SK-N-SH (cell line): ENCODE measurements around the gene MAP3K1. TPM values are rescaled to one million over a fixed set of nuclear protein-coding genes. Genes with fewer than 3 reads are reported as not detected.
"Not testable (repeated sequence)": the region's sequence is repeated elsewhere in the genome, so short reads cannot be mapped to it uniquely, and the experiment has no call there.

Experiments used
- CTCF ChIA-PET: fragments of 300-600, 350-600 bp; formaldehyde crosslinking; extraction: SDS; loops from one replicate; lab custom pipeline; 2021; lab: Yijun Ruan, JAX
- POLR2A ChIA-PET: fragments of 350-600 bp; sonication (Branson Sonifier 250); formaldehyde crosslinking; extraction: SDS; loops from one replicate; lab custom pipeline; 2020; ENCODE audit warnings: antibody characterized with exemption, inconsistent platforms; lab: Yijun Ruan, JAX
- DNase-seq: peaks from one replicate; pipeline ENCODE4 v3.0.0; 2012
- H2AFZ ChIP-seq: fragments of 200-600 bp; sonication (generic); 2 replicates; pipeline ENCODE4 v1.8.1; 2016; ENCODE audit warnings: antibody characterized with exemption, mild to moderate bottlenecking, low read depth
- H3F3A ChIP-seq: fragments of 200-600 bp; sonication (generic); replicated peaks from 2 replicates; pipeline ENCODE3; 2016; ENCODE audit warnings: antibody characterized with exemption, mild to moderate bottlenecking; ENCODE audit not compliant: insufficient read depth
- H3K27ac ChIP-seq, 2 experiments: fragments of 200-500 bp in 1 of 2; fragments of 200-600 bp in 1 of 2; sonication (Bioruptor generic) in 1 of 2; sonication (generic), shearing (Covaris generic) in 1 of 2; 2 replicates each; pipeline versions ENCODE4 v1.5.1 to v1.6.1; 2014 to 2016; ENCODE audit warnings: low read depth in 2 of 2, inconsistent platforms in 1 of 2, low read length in 1 of 2, mild to moderate bottlenecking in 1 of 2, mixed read lengths in 1 of 2
- H3K27me3 ChIP-seq: fragments of 200-600 bp; sonication (generic), shearing (Covaris generic); 2 replicates; pipeline ENCODE4 v1.6.1; 2016; ENCODE audit warnings: mixed run types; ENCODE audit not compliant: insufficient read depth
- H3K36me3 ChIP-seq, 2 experiments: fragments of 200-500 bp in 1 of 2; fragments of 200-600 bp in 1 of 2; sonication (Bioruptor generic) in 1 of 2; sonication (generic) in 1 of 2; replicated peaks in 1 of 2; 2 replicates each; pipeline versions ENCODE3 to v1.5.1; 2014 to 2016; ENCODE audit warnings: low read length in 1 of 2, mild to moderate bottlenecking in 1 of 2; ENCODE audit not compliant: insufficient read depth in 2 of 2, control insufficient read depth in 1 of 2
- H3K4me1 ChIP-seq, 2 experiments: fragments of 200-500 bp in 1 of 2; fragments of 200-600 bp in 1 of 2; sonication (Bioruptor generic) in 1 of 2; sonication (generic), shearing (Covaris generic) in 1 of 2; 2 replicates each; pipeline versions ENCODE4 v1.5.1 to v1.6.1; 2014 to 2016; ENCODE audit warnings: low read depth in 1 of 2, low read length in 1 of 2, mixed run types in 1 of 2; ENCODE audit not compliant: insufficient read depth in 2 of 2, control insufficient read depth in 1 of 2
- H3K4me2 ChIP-seq: fragments of 200-600 bp; sonication (generic), shearing (Covaris generic); 2 replicates; pipeline ENCODE4 v1.6.1; 2017; ENCODE audit warnings: mixed run types
- H3K4me3 ChIP-seq, 2 experiments: fragments of 200-500 bp in 1 of 2; fragments of 200-600 bp in 1 of 2; sonication (Bioruptor generic) in 1 of 2; sonication (generic), shearing (Covaris generic) in 1 of 2; 2 replicates each; pipeline versions ENCODE4 v1.5.1 to v1.8.1; 2014 to 2016; ENCODE audit warnings: low read depth in 2 of 2, inconsistent platforms in 1 of 2, low read length in 1 of 2, mild to moderate bottlenecking in 1 of 2, mixed read lengths in 1 of 2, moderate library complexity in 1 of 2
- H3K79me2 ChIP-seq: fragments of 200-600 bp; sonication (generic); 2 replicates; pipeline ENCODE4 v1.8.1; 2017; ENCODE audit warnings: mild to moderate bottlenecking; ENCODE audit not compliant: insufficient read depth
- H3K9ac ChIP-seq: fragments of 200-600 bp; sonication (generic); 2 replicates; pipeline ENCODE4 v1.6.1; 2017; ENCODE audit warnings: mixed run types
- H3K9me2 ChIP-seq: fragments of 200-600 bp; sonication (generic); 2 replicates; pipeline ENCODE4 v1.6.1; 2017; ENCODE audit warnings: mixed run types
- H3K9me3 ChIP-seq: fragments of 200-600 bp; sonication (generic); 2 replicates; pipeline ENCODE4 v1.6.1; 2017; ENCODE audit warnings: mixed run types, mild to moderate bottlenecking, moderate library complexity
- H4K20me1 ChIP-seq: fragments of 200-600 bp; sonication (generic); 2 replicates; pipeline ENCODE4 v1.6.1; 2017; ENCODE audit warnings: mild to moderate bottlenecking, mixed run types; ENCODE audit not compliant: insufficient read depth
- CHD2 ChIP-seq: fragments of 150-350 bp; IDR thresholded peaks from 2 replicates; pipeline ENCODE4 v1.6.1; 2018; ENCODE audit warnings: low read length; ENCODE audit not compliant: partially characterized antibody
- ELF1 ChIP-seq: IDR thresholded peaks from 2 replicates; pipeline ENCODE4 v1.4.0; 2012
- EP300 ChIP-seq, 2 experiments: IDR thresholded peaks; 2 replicates each; pipeline versions ENCODE4 v1.4.0 to v1.6.1; 2012; ENCODE audit warnings: borderline replicate concordance in 1 of 2, low read depth in 1 of 2, low read length in 1 of 2
- FOXJ3 ChIP-seq: sonication (generic); formaldehyde crosslinking; IDR thresholded peaks from 2 replicates; pipeline ENCODE4 v1.5.1; 2020; ENCODE audit warnings: mild to moderate bottlenecking, missing genetic modification reagents
- FOXM1 ChIP-seq: IDR thresholded peaks from 2 replicates; pipeline ENCODE4 v1.4.0; 2012; ENCODE audit warnings: low read depth, mild to moderate bottlenecking
- GATA2 ChIP-seq: sonication (generic); formaldehyde crosslinking; IDR thresholded peaks from 2 replicates; pipeline ENCODE4 v1.5.0; 2020; ENCODE audit warnings: mild to moderate bottlenecking, missing genetic modification reagents
- RCOR1 ChIP-seq: fragments of 150-350 bp; IDR thresholded peaks from 2 replicates; pipeline ENCODE4 v1.6.1; 2017; ENCODE audit warnings: antibody characterized with exemption, low read length
- RFX5 ChIP-seq: IDR thresholded peaks from 2 replicates; pipeline ENCODE4 v1.6.1; 2012; ENCODE audit warnings: mild to moderate bottlenecking, improper control_type of control experiment, low read length
- SMC3 ChIP-seq: IDR thresholded peaks from 2 replicates; pipeline ENCODE4 v1.6.1; 2012; ENCODE audit warnings: low read depth, low read length, improper control_type of control experiment
- TCF12 ChIP-seq: IDR thresholded peaks from 2 replicates; pipeline ENCODE4 v1.4.0; 2012
- TEAD4 ChIP-seq: IDR thresholded peaks from 2 replicates; pipeline ENCODE4 v1.4.0; 2012; ENCODE audit warnings: mild to moderate bottlenecking, borderline replicate concordance; ENCODE audit not compliant: insufficient read depth
- WGBS: methylation state at CpG from one replicate; pipeline ENCODE4 v1.1.6; 2017; ENCODE audit warnings: low lambda C conversion rate; 5-methylcytosine and 5-hydroxymethylcytosine counted together
- polyA plus RNA-seq, 3 experiments: library from polyadenylated mRNA; depleted of rRNA; stranded (reverse); fragments of >200 nt; gene quantifications; 2 replicates each; pipeline ENCODE4 v1.2.3, GENCODE V29; 2012
- TF ChIP-seq, protein P1 (sequence below): IDR thresholded peaks from 2 replicates; pipeline ENCODE4; 2012

The MAP3K1 gene
- polyA plus RNA-seq, 1 of the 3 experiments (the other 2 are of a cell fraction): 2.2 TPM

DNA sequence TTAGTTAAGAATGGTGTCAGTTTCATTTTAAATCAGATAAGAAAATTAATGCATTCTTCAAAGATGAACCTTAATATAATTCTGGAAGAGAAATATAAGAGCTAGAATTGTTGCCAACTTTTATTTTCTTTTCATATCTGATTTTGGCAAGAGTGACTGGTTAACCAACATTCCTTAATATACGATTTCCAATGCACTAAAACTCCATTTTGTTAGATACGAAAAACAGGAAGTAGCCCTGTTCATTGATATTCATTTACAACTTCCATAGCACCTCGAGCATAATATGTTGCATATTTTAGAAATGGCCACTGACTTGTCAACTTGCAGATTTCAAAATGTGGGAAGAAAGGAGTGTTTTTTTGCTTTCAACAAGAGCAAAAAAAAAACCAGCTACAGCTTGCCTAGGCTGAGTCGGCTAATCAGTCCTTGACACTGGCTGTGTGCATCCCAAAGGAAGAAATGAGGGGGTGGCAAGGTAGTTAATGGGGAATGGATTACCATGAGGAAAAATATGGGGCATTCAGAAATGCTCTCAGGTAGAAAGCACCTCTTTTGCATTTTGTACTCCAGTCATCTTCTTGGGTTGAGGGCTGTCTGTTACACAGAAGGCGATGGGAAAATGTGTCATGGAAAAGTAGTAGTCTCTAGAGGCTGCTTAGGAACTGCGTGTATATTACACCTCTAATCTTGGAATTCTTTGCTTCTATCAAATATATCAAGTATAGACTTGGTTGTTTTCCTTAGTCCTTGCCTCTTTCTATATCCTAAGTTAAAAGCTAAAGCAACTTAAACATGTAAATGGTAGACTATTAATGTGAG is 3.9 kb downstream of the MAP3K1 start (continued):
- TF ChIP-seq TEAD4 (peak; percentile 29; the same call in 1 of the 2 replicates), RFX5 (no peak), FOXJ3 (CRISPR knock-in tag) (no peak), SMC3 (no peak)

DNA sequence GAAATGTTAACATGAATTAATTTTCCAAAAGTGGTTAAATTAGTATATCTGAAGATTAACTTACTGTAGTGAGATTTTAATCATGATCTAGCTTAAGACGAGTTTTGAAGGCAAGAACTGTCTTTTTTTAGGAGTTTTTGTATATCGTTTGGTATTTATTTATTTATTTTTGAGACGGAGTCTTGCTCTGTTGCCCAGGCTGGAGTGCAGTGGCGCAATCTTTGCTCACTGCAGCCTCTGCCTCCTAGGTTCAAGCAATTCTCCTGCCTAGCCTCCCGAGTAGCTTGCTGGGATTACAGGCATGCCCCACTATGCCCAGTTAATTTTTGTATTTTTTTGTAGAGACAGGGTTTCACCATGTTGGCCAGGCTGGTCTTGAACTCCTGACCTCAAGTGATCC is 6.5 kb downstream of the MAP3K1 start:
- 96% methylated on average over 5 of the region's 5 CpGs for WGBS
- CTCF ChIA-PET: interaction anchor here (1.3 to 4.8 kb wide), 2 partner anchors 16 to 552 kb away, joined by 3 to 27 read pairs; no protein-coding TSS in a partner anchor

DNA sequence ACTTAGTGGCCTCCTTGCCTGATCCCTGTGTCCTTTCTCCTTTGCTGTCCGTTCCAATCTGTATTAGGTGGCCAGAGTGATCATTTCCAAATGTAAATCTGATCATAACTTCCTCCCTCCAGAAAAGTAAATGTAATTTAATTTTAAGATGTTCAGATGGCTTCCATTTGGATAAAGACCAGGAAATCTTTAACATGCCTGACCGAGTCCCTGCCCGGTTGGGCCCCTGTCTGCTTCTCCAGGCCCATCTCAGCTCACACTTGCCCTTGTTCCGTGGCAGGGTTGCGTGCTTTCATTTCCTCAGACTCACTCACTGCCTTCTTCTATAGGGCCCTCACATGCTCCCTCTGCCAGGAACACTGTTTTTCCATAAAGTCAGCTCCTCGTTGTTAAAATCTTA is 7.6 kb downstream of the MAP3K1 start:
- H3K9me2 ChIP-seq: no peaks in the 10 kb centered on the region
- CTCF ChIA-PET: interaction anchor here (0.6 to 1.5 kb wide), 5 partner anchors 15 to 551 kb away, joined by 3 to 7 read pairs (median 3); no protein-coding TSS in a partner anchor

More for the DNA sequence above, 6.5 kb downstream of the MAP3K1 start:
- H3K9ac ChIP-seq, H3K4me2 ChIP-seq, H3K9me2 ChIP-seq, H2AFZ ChIP-seq, H3K4me3 ChIP-seq, DNase-seq, POLR2A ChIA-PET, H3K9me3 ChIP-seq, H3K27me3 ChIP-seq: not testable (repeated sequence)
- Histone ChIP-seq H3K4me1 (peaks cover 6 to 43% of the 10 kb centered on the region in 2 experiments; a peak in 3 of 4 replicates), H3K79me2 (peaks cover 99% of the 10 kb centered on the region), H3K36me3 (peaks cover 0 to 11% of the 10 kb centered on the region in 2 experiments), H3F3A (peaks cover 16% of the 10 kb centered on the region), H4K20me1 (peaks cover 40% of the 10 kb centered on the region), H3K27ac (peak overlapping the region in 1 of 2 experiments; percentile 96; a peak in 1 of 4 replicates)

More for the DNA sequence above, 7.6 kb downstream of the MAP3K1 start:
- Histone ChIP-seq H3K9ac (no peak overlapping the region), H3K36me3 (peaks cover 0 to 11% of the 10 kb centered on the region in 2 experiments), H3K9me3 (no peaks in the 10 kb centered on the region), H3K4me1 (peaks cover 6 to 51% of the 10 kb centered on the region in 2 experiments; a peak in 3 of 4 replicates), H3K79me2 (peaks cover 99% of the 10 kb centered on the region), H3K27ac (peak overlapping the region in 1 of 2 experiments; percentile 87; a peak in 2 of 4 replicates), H3K4me2 (no peak overlapping the region), H3K27me3 (no peaks in the 10 kb centered on the region), H3K4me3 (peak overlapping the region in 1 of 2 experiments; percentile 3; a peak in 1 of 4 replicates), H2AFZ (no peak overlapping the region), H4K20me1 (peaks cover 52% of the 10 kb centered on the region), H3F3A (peaks cover 13% of the 10 kb centered on the region)
- TF ChIP-seq, protein P1, sequence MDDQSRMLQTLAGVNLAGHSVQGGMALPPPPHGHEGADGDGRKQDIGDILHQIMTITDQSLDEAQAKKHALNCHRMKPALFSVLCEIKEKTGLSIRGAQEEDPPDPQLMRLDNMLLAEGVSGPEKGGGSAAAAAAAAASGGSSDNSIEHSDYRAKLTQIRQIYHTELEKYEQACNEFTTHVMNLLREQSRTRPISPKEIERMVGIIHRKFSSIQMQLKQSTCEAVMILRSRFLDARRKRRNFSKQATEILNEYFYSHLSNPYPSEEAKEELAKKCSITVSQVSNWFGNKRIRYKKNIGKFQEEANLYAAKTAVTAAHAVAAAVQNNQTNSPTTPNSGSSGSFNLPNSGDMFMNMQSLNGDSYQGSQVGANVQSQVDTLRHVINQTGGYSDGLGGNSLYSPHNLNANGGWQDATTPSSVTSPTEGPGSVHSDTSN: peak; percentile 21; the same call in 1 of the 2 replicates
- peak; percentile 42; the same call in 1 of the 2 replicates for TF ChIP-seq TCF12
- TF ChIP-seq EP300 (IDR thresholded peaks at IDR 0.05; ENCODE audit: borderline replicate concordance in 1 of 2, low read depth in 1 of 2, low read length in 1 of 2): peak in 1 of 2 experiments; percentile 73; a peak in 2 of 4 replicates
- peak; percentile 43; the same call in 1 of the 2 replicates for TF ChIP-seq GATA2
- TF ChIP-seq ELF1: no peak
- 0 out of 2 replicates have a peak, but pooled peaks have one; percentile 55 for TF ChIP-seq RCOR1
- no peak for TF ChIP-seq FOXM1
- peak; percentile 30 for TF ChIP-seq CHD2
- WGBS: 67% methylated on average over 6 of the region's 6 CpGs
- POLR2A ChIA-PET: no interaction called here
- peak; percentile 38 for DNase-seq
